Measurements from ENCODE around the gene RPTOR.

DNA sequence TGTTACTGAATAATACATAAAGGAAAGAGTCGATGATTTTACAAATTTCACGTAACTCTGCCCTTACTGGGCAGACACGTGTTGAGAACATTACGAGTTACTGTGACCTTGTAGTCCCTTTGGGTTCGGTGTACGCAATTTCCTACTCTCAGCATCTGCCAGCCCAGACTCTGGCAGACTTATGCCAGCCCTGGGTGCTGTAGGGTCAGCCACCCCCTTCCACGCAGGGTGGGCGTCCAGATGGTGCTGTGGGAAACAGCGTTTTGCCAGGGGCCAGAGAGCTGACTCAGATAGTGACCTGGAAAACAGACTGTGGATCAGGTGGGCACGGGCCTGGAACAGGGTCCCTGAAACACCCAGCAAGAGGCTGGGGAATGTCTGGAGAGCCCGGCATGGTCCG, 148.9 kb downstream of the RPTOR start:
- TF ChIP-seq, protein P1, sequence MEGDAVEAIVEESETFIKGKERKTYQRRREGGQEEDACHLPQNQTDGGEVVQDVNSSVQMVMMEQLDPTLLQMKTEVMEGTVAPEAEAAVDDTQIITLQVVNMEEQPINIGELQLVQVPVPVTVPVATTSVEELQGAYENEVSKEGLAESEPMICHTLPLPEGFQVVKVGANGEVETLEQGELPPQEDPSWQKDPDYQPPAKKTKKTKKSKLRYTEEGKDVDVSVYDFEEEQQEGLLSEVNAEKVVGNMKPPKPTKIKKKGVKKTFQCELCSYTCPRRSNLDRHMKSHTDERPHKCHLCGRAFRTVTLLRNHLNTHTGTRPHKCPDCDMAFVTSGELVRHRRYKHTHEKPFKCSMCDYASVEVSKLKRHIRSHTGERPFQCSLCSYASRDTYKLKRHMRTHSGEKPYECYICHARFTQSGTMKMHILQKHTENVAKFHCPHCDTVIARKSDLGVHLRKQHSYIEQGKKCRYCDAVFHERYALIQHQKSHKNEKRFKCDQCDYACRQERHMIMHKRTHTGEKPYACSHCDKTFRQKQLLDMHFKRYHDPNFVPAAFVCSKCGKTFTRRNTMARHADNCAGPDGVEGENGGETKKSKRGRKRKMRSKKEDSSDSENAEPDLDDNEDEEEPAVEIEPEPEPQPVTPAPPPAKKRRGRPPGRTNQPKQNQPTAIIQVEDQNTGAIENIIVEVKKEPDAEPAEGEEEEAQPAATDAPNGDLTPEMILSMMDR (conservative IDR thresholded peaks at IDR 0.05; ENCODE audit: low read length), result no peak
- TF ChIP-seq EZH2phosphoT487 (IDR thresholded peaks at IDR 0.05; ENCODE audit: borderline replicate concordance, low read depth, low read length), result no peak

Data from OCI-LY7 (cell line).